Tibial nerve (tissue), 4 donors: ENCODE results near the gene PARN.

Experiments
- CTCF ChIP-seq, 5 experiments: fragments of 200-600 bp in 3 of 5; fragments of 450-650 bp in 2 of 5; sonication (generic) in 3 of 5; IDR thresholded peaks; one replicate each; pipeline ENCODE4 v1.5.1; 2016 to 2019; ENCODE audit warnings: antibody characterized with exemption in 5 of 5, mild to moderate bottlenecking in 3 of 5, moderate library complexity in 2 of 5
- EP300 ChIP-seq, 2 donors: sonication (generic); formaldehyde crosslinking; IDR thresholded peaks; one replicate each; pipeline ENCODE4 v1.6.1; 2017; ENCODE audit warnings: antibody characterized with exemption in 2 of 2, mild to moderate bottlenecking in 1 of 2
- POLR2A ChIP-seq, 2 donors: fragments of 450-650 bp; IDR thresholded peaks; one replicate each; pipeline ENCODE4 v1.6.1; 2017; ENCODE audit warnings: antibody characterized with exemption in 2 of 2, mild to moderate bottlenecking in 2 of 2, moderate library complexity in 2 of 2

DNA sequence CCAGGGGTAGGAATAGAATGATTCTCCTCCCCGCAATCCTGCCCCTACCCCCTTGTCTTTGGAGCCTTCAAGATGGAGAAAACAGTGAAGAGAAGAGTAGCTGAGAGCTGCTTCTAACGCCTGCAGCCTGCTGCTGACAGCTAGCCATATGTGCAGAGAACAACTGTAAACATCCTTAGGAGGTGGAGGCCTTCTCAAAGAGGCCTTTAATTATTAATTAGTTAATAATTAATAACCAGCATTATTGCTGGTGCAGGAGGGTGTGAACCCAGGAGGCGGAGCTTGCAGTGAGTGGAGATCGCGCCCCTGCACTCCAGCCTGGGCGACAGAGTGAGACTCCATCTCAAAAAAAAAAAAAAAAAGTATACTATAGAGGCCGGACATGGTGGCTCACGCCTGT lies 11.1 kb upstream of the PARN start:
- TF ChIP-seq CTCF (IDR thresholded peaks at IDR 0.05) (no peak), POLR2A (IDR thresholded peaks at IDR 0.05) (no peak), EP300 (IDR thresholded peaks at IDR 0.05) (no peak)
